Neural progenitor cell (in vitro differentiated cells): ENCODE measurements around the gene SCAPER.

Experiments used
- EZH2 ChIP-seq: fragments of 200-600 bp; sonication (generic); IDR thresholded peaks from 2 replicates; pipeline ENCODE4 v1.6.1; 2017; ENCODE audit warnings: antibody characterized with exemption, mild to moderate bottlenecking, moderate library complexity
- TF ChIP-seq, protein P1 (sequence below): fragments of 200-600 bp; sonication (generic); IDR thresholded peaks from 2 replicates; pipeline ENCODE4 v1.5.1; 2017; ENCODE audit warnings: antibody characterized with exemption, mild to moderate bottlenecking

DNA sequence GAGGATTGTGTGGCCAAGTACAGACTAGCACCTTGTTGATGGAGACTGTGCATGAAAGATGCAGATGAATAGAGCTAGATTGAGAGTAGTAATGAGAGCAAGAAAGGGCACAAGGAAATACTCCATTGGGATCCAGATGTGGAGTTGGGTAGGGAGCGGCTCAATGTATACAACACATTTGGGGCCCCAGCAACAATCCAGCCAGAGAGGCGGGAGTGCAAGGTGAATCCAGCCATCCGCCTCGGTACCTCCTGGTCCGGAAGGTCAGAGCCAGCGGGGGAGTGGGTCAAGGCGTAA is 559.6 kb downstream of the SCAPER start:
- TF ChIP-seq, protein P1, sequence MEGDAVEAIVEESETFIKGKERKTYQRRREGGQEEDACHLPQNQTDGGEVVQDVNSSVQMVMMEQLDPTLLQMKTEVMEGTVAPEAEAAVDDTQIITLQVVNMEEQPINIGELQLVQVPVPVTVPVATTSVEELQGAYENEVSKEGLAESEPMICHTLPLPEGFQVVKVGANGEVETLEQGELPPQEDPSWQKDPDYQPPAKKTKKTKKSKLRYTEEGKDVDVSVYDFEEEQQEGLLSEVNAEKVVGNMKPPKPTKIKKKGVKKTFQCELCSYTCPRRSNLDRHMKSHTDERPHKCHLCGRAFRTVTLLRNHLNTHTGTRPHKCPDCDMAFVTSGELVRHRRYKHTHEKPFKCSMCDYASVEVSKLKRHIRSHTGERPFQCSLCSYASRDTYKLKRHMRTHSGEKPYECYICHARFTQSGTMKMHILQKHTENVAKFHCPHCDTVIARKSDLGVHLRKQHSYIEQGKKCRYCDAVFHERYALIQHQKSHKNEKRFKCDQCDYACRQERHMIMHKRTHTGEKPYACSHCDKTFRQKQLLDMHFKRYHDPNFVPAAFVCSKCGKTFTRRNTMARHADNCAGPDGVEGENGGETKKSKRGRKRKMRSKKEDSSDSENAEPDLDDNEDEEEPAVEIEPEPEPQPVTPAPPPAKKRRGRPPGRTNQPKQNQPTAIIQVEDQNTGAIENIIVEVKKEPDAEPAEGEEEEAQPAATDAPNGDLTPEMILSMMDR: no peak
- TF ChIP-seq EZH2: no peak
